Measurements from ENCODE around the gene GGA1. TPM values are rescaled to one million over a fixed set of nuclear protein-coding genes. Genes with fewer than 3 reads are reported as not detected.

Gene GGA1
- total and polyA plus RNA-seq, 9 of the 15 experiments (the other 6 are each of a cell fraction or from before 2014, with no cell fraction given), result 1.5 to 69.5 (median 31.6) TPM

GRCh38 chr22:37676736-37677492 is 68.3 kb downstream of the GGA1 start (continued):
- TF ChIP-seq KDM1A (IDR thresholded peaks at IDR 0.05) (peak in 1 of 2 experiments; percentile 52; a peak in 1 of 4 replicates), BRF2 (IDR thresholded peaks at IDR 0.05; ENCODE audit: borderline replicate concordance, insufficient read depth, insufficient read length) (no peak), ZSCAN29 (IDR thresholded peaks at IDR 0.05) (no peak), XRCC3 (IDR thresholded peaks at IDR 0.05) (no peak), ZNF277 (CRISPR knock-in tag; IDR thresholded peaks at IDR 0.05; ENCODE audit: borderline replicate concordance) (no peak), IRF2 (CRISPR knock-in tag; IDR thresholded peaks at IDR 0.05) (no peak), NKRF (IDR thresholded peaks at IDR 0.05; ENCODE audit: borderline replicate concordance) (no peak; the same call in 1 of the 2 replicates), ETS1 (conservative IDR thresholded peaks at IDR 0.05; ENCODE audit: control insufficient read depth, low read depth, low read length) (no peak; the same call in 1 of the 2 replicates), ZNF696 (CRISPR knock-in tag; conservative IDR thresholded peaks at IDR 0.05) (no peak), MXI1 (IDR thresholded peaks at IDR 0.05; ENCODE audit: low read depth, low read length) (no peak), SMARCB1 (IDR thresholded peaks at IDR 0.05; ENCODE audit: insufficient read length, low read depth) (no peak), ZBTB11 (CRISPR knock-in tag; IDR thresholded peaks at IDR 0.05) (peak in 1 of 3 experiments; percentile 63; a peak in 1 of 6 replicates), CREM (IDR thresholded peaks at IDR 0.05; ENCODE audit: low read depth) (peak; percentile 80), SUPT5H (IDR thresholded peaks at IDR 0.05) (peak; percentile 55), ZNF395 (CRISPR knock-in tag; IDR thresholded peaks at IDR 0.05) (no peak)

Measured in K562 (cell line).